GM10248 (cell line): ENCODE measurements around the gene FUT1.

Experiments used
- CTCF ChIA-PET: fragments of 300-600 bp; sonication (Branson Sonifier 250); formaldehyde crosslinking; extraction: SDS; loops from one replicate; lab custom pipeline; 2021; ENCODE audit warnings: antibody characterized with exemption; lab: Yijun Ruan, JAX
- POLR2A ChIA-PET: fragments of 350-650 bp; sonication (Branson Sonifier 250); formaldehyde crosslinking; extraction: SDS; loops from one replicate; lab custom pipeline; 2020; ENCODE audit warnings: antibody characterized with exemption; lab: Yijun Ruan, JAX
- DNase-seq: peaks from one replicate; pipeline ENCODE4 v3.0.0; 2012; ENCODE audit errors: extremely low spot score
- TF ChIP-seq, protein P1 (sequence below): IDR thresholded peaks from 2 replicates; pipeline ENCODE4 v1.5.1; 2012; ENCODE audit warnings: mild to moderate bottlenecking, low read depth; ENCODE audit errors: extremely low read depth, missing control alignments, control extremely low read depth

FUT1 gene

DNA sequence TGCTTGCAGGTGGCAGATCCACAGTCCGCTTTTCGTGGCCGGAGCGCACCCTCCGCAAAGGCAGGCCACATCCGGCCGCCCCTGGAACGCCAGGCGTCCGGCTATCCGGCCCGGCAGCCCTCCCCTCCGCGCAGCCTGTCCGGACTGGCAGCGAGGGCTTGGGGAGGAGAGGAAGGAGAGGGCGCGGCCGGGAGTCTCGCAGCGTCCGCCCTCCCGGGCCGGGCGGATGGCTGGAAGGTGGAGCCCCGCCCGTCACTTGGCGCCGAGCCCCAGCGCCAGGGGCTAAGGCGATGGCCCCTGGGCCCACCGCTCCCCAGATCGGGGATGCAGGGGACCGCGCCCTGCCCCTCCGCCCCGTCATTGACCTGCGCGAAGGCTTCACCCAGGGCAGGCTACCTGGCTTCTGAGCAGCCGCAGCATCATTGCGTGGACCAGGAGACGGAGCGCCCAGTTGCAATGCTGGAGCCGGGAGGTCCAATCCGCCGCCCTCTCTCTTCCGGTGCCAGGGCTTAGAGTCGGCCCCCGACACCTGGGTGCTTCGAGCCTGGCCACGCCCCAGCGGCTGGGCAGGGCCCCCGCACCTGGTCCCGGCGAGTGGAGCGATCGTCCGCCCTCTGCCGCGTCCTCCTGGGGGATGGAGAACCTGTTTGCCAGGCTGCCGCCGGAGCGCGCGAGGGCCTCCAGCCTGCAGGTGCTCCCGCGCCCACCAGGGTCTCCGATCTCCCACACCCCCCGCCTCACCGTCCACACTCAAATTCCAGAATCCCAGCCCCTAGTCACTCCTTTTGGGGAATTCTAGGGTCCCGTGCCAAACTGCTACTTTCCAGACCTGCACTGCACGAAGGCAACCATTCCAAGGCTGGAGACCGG, at the start of gene FUT1:
Gene FUT1, minus strand, starts transcription at position 146 of the 870 bp plus-strand sequence. CDS start 1,360 bp downstream, outside the sequence.
- TF ChIP-seq, protein P1, sequence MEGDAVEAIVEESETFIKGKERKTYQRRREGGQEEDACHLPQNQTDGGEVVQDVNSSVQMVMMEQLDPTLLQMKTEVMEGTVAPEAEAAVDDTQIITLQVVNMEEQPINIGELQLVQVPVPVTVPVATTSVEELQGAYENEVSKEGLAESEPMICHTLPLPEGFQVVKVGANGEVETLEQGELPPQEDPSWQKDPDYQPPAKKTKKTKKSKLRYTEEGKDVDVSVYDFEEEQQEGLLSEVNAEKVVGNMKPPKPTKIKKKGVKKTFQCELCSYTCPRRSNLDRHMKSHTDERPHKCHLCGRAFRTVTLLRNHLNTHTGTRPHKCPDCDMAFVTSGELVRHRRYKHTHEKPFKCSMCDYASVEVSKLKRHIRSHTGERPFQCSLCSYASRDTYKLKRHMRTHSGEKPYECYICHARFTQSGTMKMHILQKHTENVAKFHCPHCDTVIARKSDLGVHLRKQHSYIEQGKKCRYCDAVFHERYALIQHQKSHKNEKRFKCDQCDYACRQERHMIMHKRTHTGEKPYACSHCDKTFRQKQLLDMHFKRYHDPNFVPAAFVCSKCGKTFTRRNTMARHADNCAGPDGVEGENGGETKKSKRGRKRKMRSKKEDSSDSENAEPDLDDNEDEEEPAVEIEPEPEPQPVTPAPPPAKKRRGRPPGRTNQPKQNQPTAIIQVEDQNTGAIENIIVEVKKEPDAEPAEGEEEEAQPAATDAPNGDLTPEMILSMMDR, result no peak
- ChIA-PET POLR2A (no interaction called here), CTCF (no interaction called here)
- DNase-seq, result no peak

DNA sequence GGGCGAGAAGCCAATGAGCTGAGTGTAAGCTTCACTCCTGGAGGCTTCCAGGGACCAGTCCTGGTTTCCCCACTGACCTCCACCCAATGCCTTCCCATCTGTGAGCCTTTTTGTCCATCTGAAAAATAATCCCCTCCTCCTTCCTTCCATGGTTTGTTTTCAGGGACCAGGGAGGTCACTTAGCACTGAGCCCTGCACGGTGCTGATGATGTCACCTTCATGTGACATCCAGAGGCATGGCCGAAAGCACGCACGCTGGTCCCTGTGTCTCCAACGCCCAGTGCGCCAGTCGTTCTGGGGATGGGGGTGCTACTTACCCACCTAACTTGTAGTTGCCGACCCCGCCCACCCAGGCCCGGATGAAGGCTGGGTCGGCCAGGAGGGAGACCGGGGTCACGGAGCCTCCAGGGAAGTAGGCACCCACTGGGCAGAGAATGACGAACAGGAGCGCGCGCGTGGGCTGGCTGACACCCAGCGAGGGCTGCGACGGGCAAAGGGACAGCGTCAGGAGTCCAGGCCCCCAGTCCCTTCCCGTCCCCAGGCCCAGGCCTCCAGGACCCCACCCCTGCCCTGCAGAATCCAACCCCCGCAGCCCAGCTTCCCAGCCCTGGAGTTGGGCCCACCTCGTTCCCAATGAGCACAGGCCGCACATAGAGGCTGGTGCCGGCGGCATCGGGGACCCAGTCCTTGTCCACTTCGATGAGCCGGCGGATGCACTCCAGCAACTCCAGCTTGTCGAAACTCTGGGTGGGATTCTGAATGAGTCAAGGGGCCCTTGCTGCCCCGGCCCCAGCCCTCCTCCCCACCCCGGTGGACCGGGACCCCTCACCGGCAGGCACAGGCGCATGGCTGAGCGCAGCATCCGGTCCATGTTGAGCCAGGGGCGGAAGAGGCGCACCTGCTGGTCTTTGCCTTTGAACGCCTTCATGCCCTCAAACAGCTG, 47.2 kb upstream of the FUT1 start:
- POLR2A ChIA-PET, result no interaction called here
- TF ChIP-seq, protein P1, result no peak
- CTCF ChIA-PET, result interaction anchor here (0.8 to 13.1 kb wide), 4 partner anchors 11 to 45 kb away, joined by 3 to 291 read pairs (median 4); no protein-coding TSS in a partner anchor
- no peak for DNase-seq

DNA sequence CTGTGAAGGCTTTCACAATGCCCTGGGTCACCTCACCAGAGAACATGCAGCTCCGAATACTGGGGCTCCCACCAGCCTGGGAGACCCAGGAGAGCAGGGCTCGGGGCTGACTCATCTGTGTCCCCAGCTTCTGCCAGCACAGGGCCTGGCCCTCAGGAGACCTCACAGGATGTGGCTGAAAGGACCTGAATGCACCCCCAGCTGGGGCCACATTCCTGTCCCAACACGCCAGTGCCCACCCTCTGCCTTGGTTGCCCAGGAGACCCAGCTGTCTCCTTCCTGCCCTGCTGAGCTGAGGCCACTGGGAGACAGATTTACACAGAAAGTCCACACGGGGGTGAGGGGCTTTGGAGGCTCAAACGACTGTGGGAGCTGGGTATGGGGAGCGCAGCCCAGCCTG, 46.5 kb upstream of the FUT1 start:
- ChIA-PET POLR2A (no interaction called here), CTCF (interaction anchor here (0.8 to 13.1 kb wide), 3 partner anchors 11 to 45 kb away, joined by 5 to 291 read pairs (median 5); partner anchors contain the start of gene HSD17B14)
- TF ChIP-seq, protein P1, result no peak
- DNase-seq, result no peak

DNA sequence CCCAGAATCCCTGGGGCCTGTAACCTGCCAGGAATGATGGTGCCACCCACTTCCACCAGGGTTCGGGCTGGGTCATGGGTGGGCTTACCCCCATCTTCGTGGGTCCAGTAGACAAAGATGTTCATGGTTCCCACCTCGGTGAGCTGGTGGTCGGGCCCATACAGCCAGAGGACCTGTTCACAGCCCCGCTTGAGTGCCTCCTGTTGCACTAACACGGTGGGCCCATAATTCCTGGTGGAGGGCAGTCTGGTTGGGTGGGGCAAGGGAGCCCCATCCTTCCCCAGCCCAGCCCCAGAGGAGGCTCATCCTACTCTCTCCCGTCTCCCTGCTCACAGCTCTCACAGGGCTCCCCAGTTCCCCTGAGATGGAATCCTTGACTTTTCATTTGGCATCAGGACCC, 44.7 kb upstream of the FUT1 start:
- CTCF ChIA-PET, result interaction anchor here (2.8 to 13.1 kb wide), 6 partner anchors 9 to 174 kb away, joined by 18 to 291 read pairs (median 42); partner anchors contain the start of genes BCAT2 and HSD17B14
- POLR2A ChIA-PET, result no interaction called here
- DNase-seq, result no peak
- TF ChIP-seq, protein P1, result no peak

DNA sequence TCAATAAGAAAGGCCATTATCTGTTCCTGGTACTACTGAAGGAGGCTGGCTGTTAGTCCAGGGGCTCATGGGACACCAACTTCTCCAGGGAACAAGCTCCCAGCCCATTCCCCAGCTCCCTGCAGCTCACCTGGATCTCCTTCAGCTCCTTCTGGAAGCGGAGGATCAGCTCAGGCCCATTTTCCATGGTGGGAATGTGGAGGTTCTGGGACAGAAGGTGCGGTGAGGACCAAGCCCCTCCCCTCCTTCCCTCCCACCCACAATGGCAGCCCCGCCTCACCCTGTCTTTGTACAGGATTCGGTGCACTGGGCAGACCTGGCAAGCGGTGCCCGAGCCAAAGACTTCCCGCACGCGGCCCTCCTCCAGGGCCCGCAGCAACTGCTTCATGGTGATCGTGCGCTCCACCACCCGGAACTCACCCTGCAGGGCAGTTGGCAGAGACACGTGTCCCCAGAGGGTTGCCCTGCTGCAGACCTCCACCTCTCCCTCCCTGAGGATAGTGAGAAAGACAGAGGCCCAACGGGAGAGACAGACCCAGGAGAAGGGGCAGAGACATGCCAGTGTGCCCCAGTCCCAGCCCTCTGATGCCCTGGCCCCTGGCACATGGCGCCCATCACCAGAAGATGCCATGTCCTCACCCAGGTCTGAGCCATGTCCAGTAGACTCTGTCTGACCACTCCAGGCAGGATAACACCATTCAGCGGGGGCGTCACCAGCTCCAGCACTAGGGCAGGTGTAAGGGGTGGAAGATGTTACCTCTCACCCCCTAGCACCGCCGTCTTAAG, 44.0 kb upstream of the FUT1 start:
- TF ChIP-seq, protein P1, result no peak
- ChIA-PET POLR2A (interaction anchor here (1.5 kb wide), 1 partner anchor 16 kb away, joined by 3 read pairs; no protein-coding TSS in a partner anchor), CTCF (interaction anchor here (1.0 to 13.1 kb wide), 17 partner anchors 8 to 402 kb away, joined by 3 to 291 read pairs (median 17); partner anchors contain the start of genes BCAT2, GYS1, HSD17B14 and NUCB1)
- DNase-seq, result no peak
